ENCODE measurements around the gene SETD2. TPM values are rescaled to one million over a fixed set of nuclear protein-coding genes. Genes with fewer than 3 reads are reported as not detected.
A peak's percentile ranks its signal among the peaks of the same experiment; 100 is the strongest.
"Not testable (repeated sequence)": the region's sequence is repeated elsewhere in the genome, so short reads cannot be mapped to it uniquely, and the experiment has no call there.

Gene SETD2
- 32.6 TPM for polyA plus RNA-seq

GRCh38 chr3:47164007-47164881, at the start of gene SETD2:
Gene SETD2, minus strand, starts transcription at chr3:47164113. Its CDS starts 189 bp downstream, at chr3:47163924.
- peak within 1 kb of the TSS; percentile 98 to 99 (median 99) for H3K27ac Mint-ChIP-seq
- H3K4me1 Mint-ChIP-seq: peaks cover 40 to 42% (median 41%) of the 10 kb centered on the region in 3 donors
- H3K4me3 Mint-ChIP-seq: peak within 1 kb of the TSS; percentile 98 to 100 (median 98)
- peaks cover 0 to 2% (median 0%) of the 10 kb centered on the region in 3 donors for H3K9me3 Mint-ChIP-seq
- H3K27me3 Mint-ChIP-seq: no peaks in the 10 kb centered on the region
- H3K36me3 Mint-ChIP-seq: peaks cover 3% of the 10 kb centered on the region

GRCh38 chr3:47210863-47211405, 47.0 kb upstream of the SETD2 start:
- no peaks in the 10 kb centered on the region for H3K36me3 Mint-ChIP-seq
- no peaks in the 10 kb centered on the region for H3K4me1 Mint-ChIP-seq
- H3K27me3 Mint-ChIP-seq: no peaks in the 10 kb centered on the region
- H3K27ac Mint-ChIP-seq: no peak overlapping the region
- H3K4me3 Mint-ChIP-seq: no peak overlapping the region
- H3K9me3 Mint-ChIP-seq: no peaks in the 10 kb centered on the region

GRCh38 chr3:47206022-47206421, 42.1 kb upstream of the SETD2 start:
- H3K27me3 Mint-ChIP-seq, H3K4me1 Mint-ChIP-seq, H3K9me3 Mint-ChIP-seq, H3K36me3 Mint-ChIP-seq, H3K4me3 Mint-ChIP-seq, H3K27ac Mint-ChIP-seq: not testable (repeated sequence)

GRCh38 chr3:47204875-47205274, 41.0 kb upstream of the SETD2 start:
- H3K9me3 Mint-ChIP-seq: no peaks in the 10 kb centered on the region
- no peak overlapping the region for H3K27ac Mint-ChIP-seq
- H3K4me3 Mint-ChIP-seq: no peak overlapping the region
- no peaks in the 10 kb centered on the region for H3K27me3 Mint-ChIP-seq
- H3K4me1 Mint-ChIP-seq: no peaks in the 10 kb centered on the region
- H3K36me3 Mint-ChIP-seq: no peaks in the 10 kb centered on the region

GRCh38 chr3:47202542-47202941, 38.6 kb upstream of the SETD2 start:
- H3K36me3 Mint-ChIP-seq: no peaks in the 10 kb centered on the region
- H3K4me3 Mint-ChIP-seq: no peak overlapping the region
- H3K27ac Mint-ChIP-seq: no peak overlapping the region
- no peaks in the 10 kb centered on the region for H3K9me3 Mint-ChIP-seq
- no peaks in the 10 kb centered on the region for H3K27me3 Mint-ChIP-seq
- H3K4me1 Mint-ChIP-seq: no peaks in the 10 kb centered on the region

GRCh38 chr3:47197287-47197686, 33.4 kb upstream of the SETD2 start:
- Mint-ChIP-seq H3K27me3 (no peaks in the 10 kb centered on the region), H3K4me1 (no peaks in the 10 kb centered on the region), H3K36me3 (no peaks in the 10 kb centered on the region), H3K27ac (peak overlapping the region in 1 of 3 donors; percentile 67), H3K4me3 (no peak overlapping the region), H3K9me3 (no peaks in the 10 kb centered on the region)

- Mint-ChIP-seq H3K4me1 (no peaks in the 10 kb centered on the region), H3K4me3 (no peak overlapping the region), H3K27ac (no peak overlapping the region), H3K36me3 (no peaks in the 10 kb centered on the region), H3K9me3 (no peaks in the 10 kb centered on the region), H3K27me3 (no peaks in the 10 kb centered on the region)
These were observed 31.1 kb upstream of the SETD2 start for GRCh38 chr3:47194994-47195393.

GRCh38 chr3:47193871-47194859, 30.3 kb upstream of the SETD2 start:
- H3K27ac Mint-ChIP-seq: no peak overlapping the region

GRCh38 chr3:47186285-47186684, 22.4 kb upstream of the SETD2 start:
- H3K4me1 Mint-ChIP-seq: peaks cover 0 to 2% (median 0%) of the 10 kb centered on the region in 3 donors
- no peaks in the 10 kb centered on the region for H3K27me3 Mint-ChIP-seq
- H3K27ac Mint-ChIP-seq: no peak overlapping the region
- no peak overlapping the region for H3K4me3 Mint-ChIP-seq
- H3K9me3 Mint-ChIP-seq: no peaks in the 10 kb centered on the region
- H3K36me3 Mint-ChIP-seq: peaks cover 2% of the 10 kb centered on the region

More at GRCh38 chr3:47193871-47194859, 30.3 kb upstream of the SETD2 start:
- Mint-ChIP-seq H3K4me1 (no peaks in the 10 kb centered on the region), H3K27me3 (no peaks in the 10 kb centered on the region), H3K9me3 (no peaks in the 10 kb centered on the region), H3K4me3 (no peak overlapping the region), H3K36me3 (no peaks in the 10 kb centered on the region)

- not testable (repeated sequence) for H3K4me3 Mint-ChIP-seq, H3K9me3 Mint-ChIP-seq, H3K27me3 Mint-ChIP-seq, H3K27ac Mint-ChIP-seq, H3K36me3 Mint-ChIP-seq, H3K4me1 Mint-ChIP-seq
These were observed 17.8 kb upstream of the SETD2 start for GRCh38 chr3:47181685-47182084.

GRCh38 chr3:47180011-47180410, 16.1 kb upstream of the SETD2 start:
- not testable (repeated sequence) for H3K9me3 Mint-ChIP-seq, H3K4me3 Mint-ChIP-seq, H3K27me3 Mint-ChIP-seq, H3K36me3 Mint-ChIP-seq, H3K27ac Mint-ChIP-seq
- peaks cover 9 to 14% (median 11%) of the 10 kb centered on the region in 3 donors for H3K4me1 Mint-ChIP-seq

GRCh38 chr3:47176582-47176981, 12.7 kb upstream of the SETD2 start:
- no peaks in the 10 kb centered on the region for H3K27me3 Mint-ChIP-seq
- no peak overlapping the region for H3K4me3 Mint-ChIP-seq
- peaks cover 9 to 23% (median 11%) of the 10 kb centered on the region in 3 donors for H3K4me1 Mint-ChIP-seq
- no peaks in the 10 kb centered on the region for H3K9me3 Mint-ChIP-seq
- H3K36me3 Mint-ChIP-seq: peaks cover 2% of the 10 kb centered on the region
- no peak overlapping the region for H3K27ac Mint-ChIP-seq

GRCh38 chr3:47163169-47164006, 525 bp downstream of the SETD2 start:
- H3K4me1 Mint-ChIP-seq: peaks cover 46% of the 10 kb centered on the region in 3 donors
- peak overlapping the region; percentile 98 to 100 (median 98) for H3K4me3 Mint-ChIP-seq
- peak overlapping the region; percentile 98 to 99 (median 98) for H3K27ac Mint-ChIP-seq
- no peaks in the 10 kb centered on the region for H3K27me3 Mint-ChIP-seq
- peaks cover 0 to 2% (median 0%) of the 10 kb centered on the region in 3 donors for H3K9me3 Mint-ChIP-seq
- H3K36me3 Mint-ChIP-seq: peaks cover 3% of the 10 kb centered on the region

GRCh38 chr3:47162697-47163168, 1.2 kb downstream of the SETD2 start:
- Mint-ChIP-seq H3K27me3 (no peaks in the 10 kb centered on the region), H3K9me3 (peaks cover 0 to 2% (median 0%) of the 10 kb centered on the region in 3 donors), H3K36me3 (peaks cover 3% of the 10 kb centered on the region), H3K4me1 (peaks cover 52 to 53% (median 52%) of the 10 kb centered on the region in 3 donors), H3K4me3 (peak overlapping the region; percentile 97 to 98 (median 97)), H3K27ac (peak overlapping the region; percentile 98 to 99 (median 98))

All from IgD-negative memory B cell (primary cell).